BJ (cell line): Measurements from ENCODE around the gene TANK. TPM values are rescaled to one million over a fixed set of nuclear protein-coding genes. Genes with fewer than 3 reads are reported as not detected.
"Not testable (repeated sequence)": the region's sequence is repeated elsewhere in the genome, so short reads cannot be mapped to it uniquely, and the experiment has no call there.

ENCODE experiments used
- CTCF ChIA-PET: fragments of 350-600 bp; formaldehyde crosslinking; extraction: SDS; loops from one replicate; lab custom pipeline; 2021; ENCODE audit warnings: antibody characterized with exemption, inconsistent platforms; lab: Yijun Ruan, JAX
- POLR2A ChIA-PET: fragments of 300-600 bp; sonication (Branson Sonifier 250); formaldehyde crosslinking; extraction: SDS; loops from one replicate; lab custom pipeline; 2021; ENCODE audit warnings: antibody characterized with exemption; lab: Charles Lee
- DNase-seq: peaks from one replicate; pipeline ENCODE4 v3.0.0-alpha.2; 2011; ENCODE audit warnings: low read depth
- H3K27me3 ChIP-seq: 2 replicates; pipeline ENCODE4 v1.6.0; 2011; ENCODE audit warnings: low read length; ENCODE audit not compliant: control insufficient read depth, insufficient read depth
- H3K36me3 ChIP-seq: 2 replicates; pipeline ENCODE4 v1.5.1; 2011; ENCODE audit warnings: low read length; ENCODE audit not compliant: control insufficient read depth, insufficient read depth
- H3K4me3 ChIP-seq: 2 replicates; pipeline ENCODE4 v1.5.1; 2011; ENCODE audit warnings: low read depth, mild to moderate bottlenecking, control low read depth, low read length
- polyA plus RNA-seq: library from polyadenylated mRNA; depleted of rRNA; stranded (reverse); fragments of >200 nt; gene quantifications from 2 replicates; pipeline ENCODE4 v1.2.3, GENCODE V29; 2011
- TF ChIP-seq, protein P1 (sequence below): IDR thresholded peaks from 2 replicates; pipeline ENCODE4 v1.5.1; 2011; ENCODE audit warnings: low read depth, mild to moderate bottlenecking, control low read depth, inconsistent platforms, low read length, moderate library complexity; ENCODE audit not compliant: insufficient read depth

TANK gene
- polyA plus RNA-seq, 1 experiment, result 29.8 TPM

DNA sequence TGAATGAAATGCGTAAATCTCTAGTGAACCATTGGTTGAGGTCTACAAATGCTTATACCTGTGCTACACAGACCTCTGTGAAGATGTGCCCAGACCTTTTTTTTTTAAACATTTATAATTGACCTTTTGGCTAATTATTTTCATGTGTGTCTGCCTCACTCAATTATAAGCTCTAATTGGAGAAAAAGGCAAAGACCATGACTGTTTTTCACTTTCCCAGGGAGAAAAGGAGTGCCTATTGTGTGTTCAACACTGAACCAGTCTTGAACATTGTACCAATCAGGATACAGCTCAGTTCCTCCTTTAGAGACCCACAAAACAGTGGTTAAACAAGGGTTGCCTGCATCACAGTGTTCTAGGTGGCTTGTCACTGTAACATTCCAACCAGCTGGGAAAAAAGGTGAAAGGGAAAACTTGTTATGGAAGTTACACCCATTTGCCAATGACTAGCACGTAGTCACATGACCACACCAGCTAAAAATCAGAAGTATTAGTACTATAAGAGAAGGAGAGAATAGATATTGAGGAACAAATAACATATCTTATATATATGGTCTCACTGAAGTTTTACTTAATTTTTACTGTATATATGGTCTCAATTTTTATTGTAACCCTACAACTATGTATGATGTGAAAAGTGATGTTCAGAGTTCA lies 13.4 kb downstream of the TANK start:
- no peak overlapping the region for H3K4me3 ChIP-seq
- POLR2A ChIA-PET, result no interaction called here
- H3K27me3 ChIP-seq, result no peaks in the 10 kb centered on the region
- no peaks in the 10 kb centered on the region for H3K36me3 ChIP-seq
- DNase-seq, result no peak
- TF ChIP-seq, protein P1, sequence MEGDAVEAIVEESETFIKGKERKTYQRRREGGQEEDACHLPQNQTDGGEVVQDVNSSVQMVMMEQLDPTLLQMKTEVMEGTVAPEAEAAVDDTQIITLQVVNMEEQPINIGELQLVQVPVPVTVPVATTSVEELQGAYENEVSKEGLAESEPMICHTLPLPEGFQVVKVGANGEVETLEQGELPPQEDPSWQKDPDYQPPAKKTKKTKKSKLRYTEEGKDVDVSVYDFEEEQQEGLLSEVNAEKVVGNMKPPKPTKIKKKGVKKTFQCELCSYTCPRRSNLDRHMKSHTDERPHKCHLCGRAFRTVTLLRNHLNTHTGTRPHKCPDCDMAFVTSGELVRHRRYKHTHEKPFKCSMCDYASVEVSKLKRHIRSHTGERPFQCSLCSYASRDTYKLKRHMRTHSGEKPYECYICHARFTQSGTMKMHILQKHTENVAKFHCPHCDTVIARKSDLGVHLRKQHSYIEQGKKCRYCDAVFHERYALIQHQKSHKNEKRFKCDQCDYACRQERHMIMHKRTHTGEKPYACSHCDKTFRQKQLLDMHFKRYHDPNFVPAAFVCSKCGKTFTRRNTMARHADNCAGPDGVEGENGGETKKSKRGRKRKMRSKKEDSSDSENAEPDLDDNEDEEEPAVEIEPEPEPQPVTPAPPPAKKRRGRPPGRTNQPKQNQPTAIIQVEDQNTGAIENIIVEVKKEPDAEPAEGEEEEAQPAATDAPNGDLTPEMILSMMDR, result no peak
- CTCF ChIA-PET, result no interaction called here

DNA sequence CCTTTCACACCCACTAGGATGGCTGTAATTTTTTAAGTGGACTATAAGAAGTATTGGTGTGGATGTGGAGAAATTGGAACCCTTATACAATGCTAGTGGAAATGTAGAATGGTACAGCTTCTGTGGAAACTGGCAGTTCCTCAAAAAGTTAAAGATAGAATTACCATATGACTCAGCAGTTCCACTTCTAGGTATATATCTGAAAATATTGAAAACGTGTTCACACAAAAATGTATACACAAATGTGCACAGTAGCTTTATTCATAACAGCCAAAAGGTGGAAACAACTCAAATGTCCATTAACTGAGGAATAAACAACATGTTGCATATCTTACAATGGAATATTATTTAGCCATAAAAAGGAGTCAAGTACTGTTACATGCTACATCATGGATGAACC lies 17.7 kb downstream of the TANK start:
- Histone ChIP-seq H3K36me3 (peaks cover 11% of the 10 kb centered on the region), H3K4me3 (no peak overlapping the region), H3K27me3 (no peaks in the 10 kb centered on the region)
- DNase-seq, result no peak
- CTCF ChIA-PET, result no interaction called here
- POLR2A ChIA-PET, result no interaction called here
- TF ChIP-seq, protein P1, result no peak

DNA sequence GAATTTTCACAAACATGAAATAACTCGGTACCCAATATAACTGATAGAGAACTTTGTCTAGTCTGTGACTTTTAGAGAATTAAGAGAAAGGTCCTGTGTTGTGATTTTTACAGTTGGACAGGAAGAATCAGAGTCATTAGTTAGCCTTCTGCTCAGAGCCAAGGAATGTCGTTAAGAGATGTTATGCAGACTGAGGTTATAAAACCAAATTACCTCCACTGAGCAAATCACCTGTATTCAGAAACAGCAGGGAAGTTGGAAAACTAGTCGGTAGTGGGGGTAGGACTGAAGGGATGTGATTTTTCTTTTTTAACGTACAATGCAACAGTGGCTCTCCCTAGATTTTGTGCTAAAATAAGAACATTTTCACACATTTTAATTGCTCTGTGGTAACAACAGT lies 18.5 kb downstream of the TANK start:
- POLR2A ChIA-PET, result no interaction called here
- Histone ChIP-seq H3K27me3 (no peaks in the 10 kb centered on the region), H3K4me3 (no peak overlapping the region), H3K36me3 (peaks cover 11% of the 10 kb centered on the region)
- TF ChIP-seq, protein P1, result no peak
- CTCF ChIA-PET, result no interaction called here
- no peak for DNase-seq

DNA sequence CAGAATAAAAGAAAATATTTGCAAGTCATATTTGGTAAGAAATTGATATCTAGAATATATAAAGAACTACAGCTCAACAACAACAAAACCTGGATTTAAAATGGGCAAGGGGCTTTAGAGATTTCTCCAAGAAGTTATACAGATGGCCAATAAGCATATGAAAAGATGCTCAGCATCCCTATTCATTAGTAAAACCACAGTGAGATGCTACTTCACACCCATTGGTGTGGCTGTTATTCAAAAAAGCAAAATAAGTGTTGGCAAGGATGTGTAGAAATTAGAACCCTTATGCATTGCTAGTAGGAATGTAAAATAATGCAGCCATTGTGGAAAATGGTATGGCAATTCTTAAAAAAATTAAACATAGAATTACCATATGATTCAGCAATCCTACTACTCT lies 29.8 kb downstream of the TANK start:
- CTCF ChIA-PET, result no interaction called here
- POLR2A ChIA-PET, result no interaction called here
- TF ChIP-seq, protein P1, result no peak
- DNase-seq, result no peak
- no peak overlapping the region for H3K4me3 ChIP-seq
- no peaks in the 10 kb centered on the region for H3K27me3 ChIP-seq
- peaks cover 1% of the 10 kb centered on the region; the same call in 1 of the 2 replicates for H3K36me3 ChIP-seq

DNA sequence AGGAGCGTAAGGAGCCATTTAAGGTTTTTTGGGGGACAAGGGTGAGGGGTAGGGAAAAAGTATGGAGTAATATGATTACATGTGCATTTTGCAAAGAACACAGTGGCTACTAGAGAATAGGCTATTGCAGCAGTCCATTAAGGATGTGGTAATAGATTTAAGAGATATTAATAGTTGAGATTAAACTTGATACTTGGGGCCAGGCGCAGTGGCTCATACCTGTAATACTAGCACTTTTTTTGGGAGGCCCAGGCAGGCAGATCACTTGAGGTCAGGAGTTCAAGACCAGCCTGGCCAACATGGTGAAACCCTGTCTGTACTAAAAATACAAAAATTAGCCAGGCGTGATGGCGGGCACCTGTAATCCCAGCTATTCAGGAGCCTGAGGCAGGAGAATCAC lies 35.4 kb downstream of the TANK start:
- H3K36me3 ChIP-seq, H3K4me3 ChIP-seq, H3K27me3 ChIP-seq, DNase-seq, CTCF ChIA-PET: not testable (repeated sequence)
- POLR2A ChIA-PET, result interaction anchor here (0.6 kb wide), 1 partner anchor 15 kb away, joined by 11 read pairs; no protein-coding TSS in a partner anchor
